Activated CD4-positive, alpha-beta T cell treated with anti-CD3 and anti-CD28 coated beads, Interleukin-2, Interleukin-6, amounts not matched to agents 100 ng/mL and 50 ng/mL, durations not matched to agents 16 hours and 8 hours (primary cell): Measurements from ENCODE around the gene PRKCE.
"Not testable (repeated sequence)": the region's sequence is repeated elsewhere in the genome, so short reads cannot be mapped to it uniquely, and the experiment has no call there.

Experiments
- DNase-seq: peaks from one replicate; pipeline ENCODE4 v3.0.0-alpha.2; 2020

PRKCE gene

DNA sequence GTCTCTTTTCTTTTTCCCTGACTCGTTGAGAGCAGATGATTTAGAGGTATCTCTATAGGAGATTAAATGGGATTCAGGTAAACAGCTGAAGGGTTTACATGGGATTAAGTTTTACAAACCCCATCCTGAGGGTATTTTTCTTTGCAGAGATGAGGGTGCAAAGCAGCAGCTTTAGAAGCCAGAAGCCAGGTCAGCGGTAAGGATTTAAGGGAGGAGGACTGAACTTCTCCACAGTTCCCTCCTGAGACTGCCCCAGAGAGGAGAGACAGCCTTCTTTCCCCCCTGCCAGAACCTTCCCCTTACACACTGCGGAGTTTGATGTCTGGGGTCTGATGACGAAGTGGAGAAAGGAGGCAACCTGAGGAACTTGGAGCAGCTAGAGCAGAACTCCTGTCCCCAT lies 220.1 kb downstream of the PRKCE start:
- DNase-seq = no peak

DNA sequence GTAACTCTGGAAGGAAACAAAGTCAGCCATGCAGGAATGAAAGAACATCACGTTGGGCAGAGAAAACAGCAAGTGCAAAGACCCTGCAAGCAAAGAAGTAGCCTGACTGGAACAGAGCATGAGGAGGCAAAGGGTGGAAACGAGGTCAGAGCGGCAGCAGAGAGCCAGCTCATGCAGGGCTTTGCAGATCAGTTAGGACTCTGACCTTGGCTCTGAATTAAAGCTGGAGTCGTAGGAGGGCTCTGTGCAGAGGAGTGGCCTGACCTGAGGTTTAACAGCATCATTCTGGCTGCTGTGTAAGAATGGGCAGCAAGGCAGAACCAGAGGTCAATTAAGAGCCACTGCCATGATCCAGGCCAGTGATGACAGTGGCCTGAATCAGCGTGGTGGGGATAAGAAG lies 220.7 kb downstream of the PRKCE start:
- DNase-seq = no peak

DNA sequence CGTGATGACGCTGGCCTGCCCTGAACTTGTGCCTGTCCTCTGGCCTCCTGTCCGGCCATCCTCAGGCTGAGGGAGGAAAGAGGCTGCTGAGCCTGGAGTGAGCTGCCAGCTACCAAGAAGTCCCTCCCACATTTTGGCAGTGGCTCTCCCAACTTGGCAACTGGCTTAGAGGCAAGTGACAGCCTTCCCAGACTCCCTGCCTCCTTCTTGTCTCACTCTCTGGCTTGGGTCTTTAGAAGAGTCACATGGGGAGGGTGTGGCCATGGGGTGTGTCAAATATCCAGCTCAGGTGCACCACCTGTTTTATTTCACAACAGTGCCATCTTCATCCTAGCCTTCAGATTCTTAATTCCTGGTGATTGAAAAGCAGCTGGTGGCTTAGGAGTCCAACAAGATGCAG lies 222.9 kb downstream of the PRKCE start:
- no peak for DNase-seq

DNA sequence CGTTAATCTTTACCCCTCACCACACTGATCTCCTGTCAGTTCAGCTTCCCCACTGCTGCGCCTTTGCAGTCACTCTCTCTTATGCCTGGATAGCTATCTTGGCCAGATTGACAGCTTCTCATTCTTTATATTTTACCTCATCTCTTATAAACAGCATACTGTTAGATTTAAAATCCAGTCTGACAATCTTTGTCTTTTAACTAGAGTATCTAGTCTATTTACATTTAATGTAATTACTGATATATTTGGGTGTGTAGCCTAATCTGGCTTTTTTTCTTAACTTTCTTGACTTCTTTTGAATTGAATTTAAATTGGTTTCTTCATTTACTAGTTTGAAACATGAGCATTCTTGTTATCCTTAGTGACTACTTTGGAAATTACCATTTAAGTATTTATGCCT lies 225.1 kb downstream of the PRKCE start:
- no peak for DNase-seq

DNA sequence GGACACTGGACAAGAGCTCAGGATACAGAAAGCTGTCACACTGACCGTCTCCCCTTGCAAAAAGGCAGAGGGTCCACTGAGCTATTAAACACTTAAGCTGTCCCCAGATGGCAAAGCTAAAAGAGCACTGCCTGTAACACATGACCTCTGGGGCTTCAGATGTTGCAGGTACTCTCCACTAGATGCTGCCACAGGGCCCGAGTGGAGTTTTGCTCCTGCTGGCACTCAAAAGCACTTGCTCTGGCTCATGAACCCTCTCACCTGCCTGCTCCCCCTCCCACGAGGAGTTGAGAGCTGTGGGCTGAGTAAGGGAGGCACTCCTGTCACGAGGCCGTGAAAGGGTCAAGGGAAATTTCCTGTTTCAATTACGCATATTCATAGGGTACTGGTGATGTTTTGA lies 227.9 kb downstream of the PRKCE start:
- DNase-seq = no peak

DNA sequence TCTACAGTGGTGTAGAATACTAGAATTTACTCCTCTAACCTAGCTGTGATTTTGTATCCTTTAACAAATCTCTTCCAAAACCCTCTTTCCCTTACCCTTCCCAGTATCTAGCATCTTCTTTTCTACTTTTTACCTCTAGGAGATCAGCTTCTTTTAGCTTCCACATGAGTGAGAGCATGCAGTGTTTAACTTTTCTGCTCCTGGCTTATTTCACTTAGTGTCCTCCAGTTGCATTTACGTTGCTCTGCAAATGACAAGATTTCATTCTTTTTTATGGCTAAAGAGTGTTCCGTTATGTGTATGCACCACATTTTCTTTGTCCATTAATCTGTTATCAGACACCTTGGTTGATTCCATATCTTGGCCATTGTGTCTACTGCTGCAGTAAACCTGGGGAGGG lies 228.5 kb downstream of the PRKCE start:
- no peak for DNase-seq

DNA sequence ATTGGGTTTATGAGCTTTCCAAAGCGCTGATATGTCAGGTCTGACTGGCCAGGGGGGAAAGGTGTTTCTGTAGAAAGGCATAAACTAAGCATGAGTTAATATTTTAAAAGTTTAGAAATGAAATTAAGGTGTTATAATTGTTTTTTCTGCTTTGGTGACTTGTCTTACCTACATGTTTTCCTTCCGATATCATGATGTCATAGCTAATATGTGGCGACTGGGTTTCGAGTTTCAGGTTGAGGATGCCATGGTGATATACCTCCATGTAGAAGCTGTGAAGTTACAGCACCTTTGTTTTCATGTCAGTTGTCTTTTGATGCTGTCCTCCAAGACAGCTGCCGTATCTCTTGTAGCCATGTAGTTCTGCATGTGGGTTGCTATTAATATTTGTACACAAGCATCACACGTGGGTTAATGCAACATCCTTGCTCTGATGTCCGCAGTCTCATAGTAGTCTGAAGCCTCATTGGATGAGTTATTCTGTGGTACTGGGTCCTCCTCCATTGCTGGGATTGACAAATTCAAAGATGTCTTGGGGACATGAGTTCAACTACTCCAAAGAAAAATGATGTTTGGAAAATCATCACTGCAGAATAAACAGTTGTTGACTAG lies 230.6 kb downstream of the PRKCE start:
- no peak for DNase-seq

DNA sequence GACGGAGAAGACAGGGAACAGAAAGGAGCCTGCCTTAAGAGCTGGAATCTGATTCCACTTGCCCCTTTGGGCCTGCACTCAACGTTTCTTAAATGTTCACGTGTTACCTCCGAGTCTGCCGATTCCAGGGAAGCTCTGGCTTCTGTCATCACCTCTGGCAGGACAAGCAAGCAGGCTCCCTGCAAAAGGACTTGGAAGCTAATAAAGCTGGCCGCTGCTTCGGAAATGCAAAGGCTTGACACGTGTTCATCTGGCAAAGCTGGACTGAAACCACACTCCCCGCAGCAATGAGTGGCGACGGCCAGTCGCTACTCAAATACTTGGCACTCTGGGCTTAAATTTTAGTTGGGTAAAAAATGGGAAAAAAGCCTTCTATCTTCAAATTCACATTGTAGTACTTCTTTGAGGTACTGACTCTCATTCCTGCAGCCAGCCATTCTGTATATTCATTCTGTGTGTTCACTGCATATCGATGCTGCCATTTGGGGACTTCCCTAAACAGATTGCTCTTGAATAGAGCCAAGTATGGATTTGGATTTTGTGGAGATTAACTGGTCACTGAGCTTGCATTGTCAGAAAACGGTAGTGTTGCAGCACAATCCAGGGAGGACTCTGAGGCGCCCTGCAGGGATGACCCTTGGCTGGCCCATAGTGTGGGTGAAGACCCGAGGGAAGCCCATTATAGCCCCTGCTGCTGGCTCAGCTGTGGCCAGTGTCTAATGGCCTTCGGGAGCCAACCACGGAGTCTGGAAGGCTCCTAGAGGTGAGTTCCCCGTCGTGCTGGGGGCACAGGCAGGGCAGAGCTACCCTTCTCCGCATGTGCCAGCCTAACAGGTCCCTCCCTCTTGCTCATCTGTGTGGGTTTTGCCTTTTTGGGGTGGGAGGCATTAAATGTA lies 231.5 kb downstream of the PRKCE start:
- DNase-seq = no peak

DNA sequence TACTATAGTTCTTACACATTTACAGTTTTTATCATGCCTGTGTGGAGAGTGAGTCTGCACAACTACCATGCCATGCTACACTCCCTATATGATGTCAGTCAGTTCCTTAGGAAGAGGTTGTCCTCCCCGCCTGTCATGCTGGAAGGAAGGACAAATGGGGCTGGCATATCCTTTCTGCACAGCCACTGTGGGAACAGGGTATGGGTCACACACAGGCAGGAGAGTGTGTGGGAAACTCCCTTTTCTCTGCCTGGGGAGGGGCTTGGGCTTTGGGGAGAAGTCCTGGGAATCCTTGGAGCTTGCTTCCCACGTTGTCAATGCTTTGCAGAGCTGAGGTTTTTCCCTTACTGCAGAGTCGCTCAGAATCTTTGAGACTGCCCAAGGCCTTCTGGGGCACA lies 232.1 kb downstream of the PRKCE start:
- no peak for DNase-seq

DNA sequence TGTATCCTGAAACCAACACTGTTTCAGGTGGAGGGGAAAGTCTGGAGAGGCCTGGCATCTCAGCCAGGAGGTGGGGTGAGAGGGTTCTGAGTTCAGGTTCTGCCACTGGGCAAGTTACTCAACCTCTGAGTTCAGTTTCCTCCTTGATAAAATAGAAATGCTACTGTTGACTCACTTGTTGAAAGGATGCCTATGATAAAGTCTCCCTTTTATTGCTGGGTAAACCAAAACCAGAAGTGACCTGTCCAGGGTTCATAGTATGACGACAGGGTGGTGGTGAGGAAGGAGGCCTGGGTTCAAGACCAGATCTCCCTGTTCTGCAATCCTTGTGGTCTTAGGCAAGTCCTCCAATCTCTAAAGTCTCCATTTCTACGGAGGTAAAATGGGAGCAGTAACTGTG lies 232.7 kb downstream of the PRKCE start:
- DNase-seq = no peak

DNA sequence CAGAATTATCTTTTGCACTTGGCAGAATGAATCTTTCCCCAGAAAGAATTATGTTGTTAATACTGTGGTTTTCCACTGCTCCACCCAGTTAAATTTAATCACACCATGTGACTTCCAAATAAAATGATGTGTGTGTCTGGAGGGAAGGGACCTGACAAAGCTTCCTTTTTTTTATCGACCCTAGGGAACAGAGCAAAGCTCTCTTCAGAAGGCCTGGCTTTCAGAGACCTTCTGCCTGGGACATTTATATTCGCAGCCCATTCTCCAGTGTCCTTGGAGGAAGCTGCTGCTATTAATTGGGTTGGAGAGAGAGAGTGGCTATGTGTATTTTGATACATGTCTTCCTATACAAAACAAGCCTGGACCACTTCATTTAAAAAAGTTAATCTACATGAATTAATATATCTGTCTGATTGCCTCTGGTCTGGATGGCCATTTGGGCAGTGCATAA lies 233.7 kb downstream of the PRKCE start:
- DNase-seq = no peak

DNA sequence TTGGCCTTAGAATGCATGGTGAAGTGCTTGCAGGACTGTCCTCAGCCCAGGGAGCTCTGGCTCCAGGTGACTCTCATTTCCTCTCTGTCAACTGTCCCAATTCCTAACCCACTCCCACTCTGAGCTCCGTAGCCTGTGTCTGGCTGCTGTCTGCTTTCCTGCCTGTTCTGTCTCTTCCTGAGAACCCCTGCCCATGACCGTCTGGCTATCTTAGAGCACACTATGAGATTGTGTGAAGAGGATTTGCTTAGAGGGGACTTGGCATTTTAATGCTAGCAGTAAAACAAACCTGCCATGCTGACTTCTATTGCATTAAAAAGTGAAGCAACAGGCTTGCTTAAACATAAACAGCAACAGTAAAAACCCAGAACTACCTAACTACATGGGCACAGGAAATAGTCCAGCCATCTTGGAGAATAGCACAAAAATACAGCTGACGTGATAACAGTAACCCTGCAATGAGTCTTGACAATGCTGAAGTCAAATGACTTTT lies 234.7 kb downstream of the PRKCE start:
- DNase-seq = no peak

DNA sequence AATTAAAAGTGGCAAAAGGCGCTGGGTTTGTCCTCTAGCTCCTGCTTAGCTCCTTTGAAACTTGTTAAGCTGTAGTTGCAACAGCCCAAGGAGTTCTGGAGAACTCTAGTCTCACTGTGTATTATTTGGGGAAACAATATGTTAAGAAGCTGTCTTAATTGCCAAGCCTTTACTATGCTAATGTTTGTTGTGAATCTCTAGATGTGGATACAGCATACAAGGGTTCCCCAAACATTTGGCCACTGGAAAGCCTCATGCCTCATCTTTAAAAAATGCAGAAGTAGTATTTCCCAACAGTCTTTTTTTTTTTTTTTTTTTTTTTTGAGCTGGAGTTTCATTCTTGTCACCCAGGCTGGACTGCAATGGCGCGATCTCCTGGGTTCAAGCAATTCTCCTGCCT lies 236.7 kb downstream of the PRKCE start:
- DNase-seq = no peak

DNA sequence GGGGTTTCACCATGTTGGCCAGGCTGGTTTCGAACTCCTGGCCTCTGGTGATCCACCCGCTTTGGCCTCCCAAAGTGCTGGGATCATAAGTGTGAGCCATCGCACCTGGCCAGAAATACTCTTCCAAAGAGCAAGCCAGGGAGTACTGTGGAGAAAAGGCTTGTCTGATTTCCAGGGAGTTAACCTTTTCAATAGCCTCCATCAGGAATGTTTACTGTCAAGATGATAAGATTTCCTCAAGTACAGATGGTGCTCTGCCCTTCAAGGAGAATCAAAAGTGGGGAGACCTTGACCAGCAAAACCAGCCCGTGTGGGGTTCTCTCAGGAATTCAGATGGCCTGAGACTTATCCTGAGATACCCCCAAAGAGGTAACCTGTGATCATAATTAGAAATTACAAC lies 237.2 kb downstream of the PRKCE start:
- no peak for DNase-seq

DNA sequence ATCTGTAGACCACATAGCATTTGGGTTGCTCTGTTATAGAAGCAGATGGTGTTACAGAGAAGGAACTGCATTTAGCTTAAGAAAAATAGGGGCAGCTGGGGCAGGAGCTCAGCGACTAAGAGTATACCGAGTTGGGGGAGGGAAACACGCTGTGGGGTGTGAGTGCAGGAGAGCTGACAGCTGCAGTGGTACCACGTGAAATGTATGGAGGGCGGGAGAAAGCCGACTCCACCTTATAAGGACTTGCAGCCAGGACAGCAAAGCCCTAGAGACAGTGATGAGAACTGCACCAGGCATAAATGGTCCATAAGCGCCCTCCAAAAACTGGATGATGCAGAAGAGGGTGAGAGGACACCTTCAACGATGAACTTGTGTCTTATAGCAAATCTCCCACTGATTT lies 237.6 kb downstream of the PRKCE start:
- DNase-seq = peak; percentile 23

DNA sequence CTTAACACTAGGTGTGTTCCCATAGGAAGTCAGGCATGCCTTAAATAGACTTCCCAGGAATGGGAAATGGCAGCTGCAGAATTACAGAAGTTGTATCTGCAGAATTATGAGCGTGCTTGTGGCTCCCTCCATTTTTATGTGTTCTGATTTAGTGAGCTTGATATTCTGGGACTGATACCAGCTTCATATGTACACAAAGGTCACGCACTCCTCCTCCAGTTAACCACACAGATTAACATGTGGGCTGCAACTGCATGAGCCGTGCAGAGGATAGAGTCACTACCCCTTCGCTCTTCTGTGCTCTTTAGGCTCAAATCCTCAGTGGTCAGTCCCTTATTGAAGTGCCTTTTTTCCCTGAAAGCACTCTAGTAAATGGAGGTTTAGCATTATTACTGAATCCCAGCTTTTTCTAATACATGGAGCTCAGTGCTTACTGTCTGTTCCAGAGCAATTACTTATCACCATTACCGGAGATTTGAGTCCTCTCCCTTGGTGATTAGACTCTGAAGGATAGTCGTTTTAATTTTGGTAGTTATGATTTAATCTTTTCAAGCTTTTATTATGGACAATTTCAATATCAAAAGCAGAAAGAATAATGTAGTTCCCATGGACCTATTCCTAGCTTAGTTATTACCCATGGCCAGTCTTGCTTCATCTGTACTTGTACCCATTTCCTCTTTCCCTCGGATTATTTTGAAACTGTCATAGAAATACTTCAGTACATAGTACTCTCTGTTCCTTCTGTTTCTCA lies 238.3 kb downstream of the PRKCE start:
- DNase-seq = no peak

DNA sequence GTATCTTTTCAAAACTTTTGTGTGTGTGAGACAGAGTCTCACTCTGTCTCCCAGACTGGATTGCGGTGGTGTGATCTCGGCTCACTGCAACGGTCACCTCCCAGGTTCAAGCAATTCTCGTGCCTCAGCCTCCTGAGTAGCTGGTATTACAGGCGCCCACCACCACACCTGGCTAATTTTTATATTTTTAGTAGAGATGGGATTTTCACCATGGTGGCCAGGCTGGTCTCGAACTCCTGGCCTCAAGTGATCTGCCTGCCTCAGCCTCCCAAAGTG lies 238.8 kb downstream of the PRKCE start:
- not testable (repeated sequence) for DNase-seq

DNA sequence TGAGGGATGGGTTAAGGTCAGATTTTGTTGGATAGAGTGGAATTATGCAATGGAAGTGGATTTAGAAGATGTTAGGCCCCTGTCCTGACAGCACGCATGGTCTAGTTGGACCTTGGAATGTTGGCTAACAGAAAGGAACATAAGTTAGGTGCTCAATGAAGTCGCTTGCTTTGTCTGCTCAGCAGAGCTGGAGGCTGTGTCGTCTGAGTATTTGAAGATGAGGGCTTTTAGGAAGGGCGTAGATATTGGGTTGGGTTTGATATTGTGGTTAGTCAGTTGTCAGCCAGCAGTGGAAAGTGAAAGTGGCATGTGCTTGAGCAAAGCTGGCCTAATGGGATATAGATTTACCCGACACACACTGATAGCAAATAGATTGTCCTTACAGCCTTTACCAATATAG lies 239.3 kb downstream of the PRKCE start:
- DNase-seq = peak; percentile 26

DNA sequence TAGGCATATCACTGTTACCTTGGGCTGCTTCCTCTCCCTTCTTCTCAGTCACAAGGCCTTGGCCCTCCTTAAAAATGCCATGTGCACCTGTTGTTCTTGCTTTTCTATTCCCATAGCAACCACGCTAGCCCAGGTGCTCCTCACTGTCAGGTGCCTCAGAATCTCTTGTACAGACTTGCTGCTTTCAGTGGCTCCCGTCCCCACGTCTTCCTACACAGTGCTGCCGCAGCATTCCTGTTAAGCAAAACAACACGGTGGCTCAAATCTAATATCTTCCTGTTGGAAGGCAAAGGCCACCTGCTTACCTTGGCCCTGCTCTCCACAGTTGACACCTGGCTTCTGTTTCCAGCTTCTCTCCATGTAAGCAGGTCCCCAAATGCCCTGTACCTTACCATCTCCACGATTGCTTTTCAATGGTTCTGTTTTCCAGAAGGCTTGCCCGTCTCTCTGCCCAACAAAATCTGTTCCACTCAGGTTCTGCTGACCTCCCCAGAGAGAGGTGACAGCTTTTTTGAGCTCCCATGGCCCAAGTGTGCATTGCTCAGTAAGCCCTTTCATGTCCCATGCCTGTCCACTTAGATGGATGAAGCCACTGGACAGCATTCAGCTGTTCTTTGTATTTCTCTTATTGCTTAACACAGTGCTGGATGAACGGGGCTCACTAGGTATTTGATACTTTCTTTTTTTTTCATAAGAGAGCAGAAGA lies 240.4 kb downstream of the PRKCE start:
- no peak for DNase-seq

DNA sequence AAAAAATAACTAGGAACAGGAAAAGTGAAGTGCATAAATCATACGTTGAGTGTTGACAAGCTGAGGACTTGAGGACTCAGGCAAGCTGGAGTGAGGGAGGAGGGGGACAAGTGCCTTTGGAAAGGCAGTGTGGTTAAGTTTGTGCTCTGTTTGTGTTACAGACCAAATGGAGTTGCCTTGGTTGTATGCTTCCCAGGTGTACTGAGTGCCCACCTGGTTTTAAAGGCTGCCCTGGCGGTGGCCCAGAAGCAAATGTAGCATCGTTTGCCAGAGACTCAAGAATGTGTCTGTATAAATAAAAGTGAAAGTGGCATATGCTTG lies 240.9 kb downstream of the PRKCE start:
- DNase-seq = no peak

DNA sequence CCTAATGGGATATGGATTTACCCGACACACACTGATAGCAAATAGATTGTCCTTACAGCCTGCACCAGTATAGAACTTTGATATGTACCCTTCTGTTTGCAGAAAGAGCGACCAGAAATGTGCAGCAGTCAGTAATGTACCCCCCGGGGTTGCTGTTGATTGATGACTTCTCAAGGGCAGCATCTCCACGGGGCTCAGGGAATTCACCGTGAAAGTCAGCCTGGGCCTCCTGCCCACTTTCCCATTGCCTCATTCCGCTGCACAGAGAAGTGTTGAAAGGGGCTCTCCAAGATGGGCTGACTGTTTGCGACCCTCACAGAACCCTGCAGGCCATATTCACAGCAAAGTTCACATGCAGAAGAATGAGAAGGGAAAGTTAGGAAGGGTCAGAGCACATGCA lies 241.3 kb downstream of the PRKCE start:
- no peak for DNase-seq

DNA sequence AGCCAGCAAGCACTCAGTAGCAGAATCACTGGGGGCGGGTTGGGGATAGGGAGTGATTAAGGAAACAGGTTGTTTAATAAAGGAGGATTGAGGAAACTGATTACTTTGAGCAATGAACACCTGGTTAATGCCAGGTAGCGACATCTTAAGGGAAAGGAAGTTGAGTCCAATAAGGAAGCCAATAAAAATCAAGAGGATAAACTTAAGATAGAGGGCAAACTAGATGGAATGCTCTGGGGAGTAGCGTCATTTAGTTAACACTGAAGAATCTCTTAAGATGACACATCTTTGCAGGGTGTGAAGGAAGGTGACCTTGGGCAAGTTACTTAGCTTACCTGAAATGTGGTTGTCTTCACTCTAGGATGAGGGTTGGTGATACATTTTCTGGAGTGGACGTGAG lies 242.7 kb downstream of the PRKCE start:
- DNase-seq = no peak

DNA sequence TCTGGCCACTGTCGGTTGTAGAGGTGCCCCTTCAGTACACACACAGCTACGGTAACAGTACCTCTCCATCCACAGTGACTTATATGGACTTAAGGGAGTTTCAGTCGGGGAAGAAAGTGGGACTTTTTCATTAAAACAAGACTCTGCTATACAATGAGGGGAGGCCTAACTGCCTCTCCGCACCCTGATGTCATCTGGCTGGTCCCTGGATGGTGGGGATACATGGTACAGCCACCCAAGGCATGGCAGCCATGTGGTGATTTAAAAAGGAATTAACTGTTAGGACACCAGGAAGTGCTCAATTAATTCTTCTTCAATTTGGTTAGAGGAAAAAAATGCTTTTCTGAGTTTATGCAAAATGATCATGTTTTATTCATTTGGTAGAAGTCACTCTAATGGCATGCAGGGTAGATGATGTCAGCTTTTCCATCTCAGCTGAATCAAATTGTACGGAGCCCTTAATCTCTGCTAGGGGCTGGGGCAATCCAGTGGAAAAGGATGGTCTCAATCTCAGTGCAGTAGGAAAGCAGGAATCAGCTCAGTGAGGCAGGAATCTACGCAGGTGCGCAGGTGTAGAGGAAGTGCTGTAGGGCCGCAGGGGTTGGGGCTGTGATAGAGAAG lies 243.9 kb downstream of the PRKCE start:
- no peak for DNase-seq
